ENCODE results near the gene ANO2.
"Not testable (repeated sequence)": the region's sequence is repeated elsewhere in the genome, so short reads cannot be mapped to it uniquely, and the experiment has no call there.

ANO2 gene

DNA sequence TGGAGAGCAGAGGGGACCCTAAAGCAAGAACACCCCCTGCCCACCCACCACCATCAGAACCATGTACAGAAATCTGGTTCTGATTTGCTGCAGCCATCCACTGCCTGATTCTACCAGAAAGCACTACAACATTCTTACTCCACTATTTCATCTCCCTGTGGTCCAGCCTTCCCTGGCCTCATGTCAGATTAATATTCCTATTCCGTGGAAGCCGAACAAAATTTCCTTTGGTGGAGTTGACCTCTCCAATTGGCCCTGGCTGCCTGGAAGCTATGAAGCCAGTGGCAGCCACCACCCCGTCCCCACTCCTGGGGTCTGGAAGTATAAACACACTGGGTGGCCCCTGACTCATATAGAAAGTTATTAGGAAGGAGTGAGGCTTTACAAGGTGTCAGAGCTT lies 60.2 kb downstream of the ANO2 start:
- DNase-seq, result no peak

DNA sequence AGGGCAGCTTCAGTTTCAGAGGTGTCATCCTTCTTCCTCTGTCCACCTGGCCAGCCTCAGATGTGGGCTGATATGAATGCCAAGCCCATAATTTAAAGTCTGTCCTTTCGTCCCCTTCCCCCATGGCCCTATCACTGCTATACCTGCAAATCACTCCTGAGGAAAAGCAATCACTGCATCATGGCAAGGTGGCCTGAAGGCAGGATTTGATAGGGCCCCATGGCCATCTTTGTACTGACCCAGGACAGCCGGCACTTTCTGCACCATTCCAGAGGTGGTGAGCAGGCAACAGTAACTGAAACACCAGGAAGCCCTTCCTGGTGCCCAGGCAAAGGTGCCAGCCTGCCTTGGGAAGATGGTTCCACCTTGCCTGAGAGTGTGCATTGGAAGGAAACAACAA lies 60.8 kb downstream of the ANO2 start:
- DNase-seq, result no peak

DNA sequence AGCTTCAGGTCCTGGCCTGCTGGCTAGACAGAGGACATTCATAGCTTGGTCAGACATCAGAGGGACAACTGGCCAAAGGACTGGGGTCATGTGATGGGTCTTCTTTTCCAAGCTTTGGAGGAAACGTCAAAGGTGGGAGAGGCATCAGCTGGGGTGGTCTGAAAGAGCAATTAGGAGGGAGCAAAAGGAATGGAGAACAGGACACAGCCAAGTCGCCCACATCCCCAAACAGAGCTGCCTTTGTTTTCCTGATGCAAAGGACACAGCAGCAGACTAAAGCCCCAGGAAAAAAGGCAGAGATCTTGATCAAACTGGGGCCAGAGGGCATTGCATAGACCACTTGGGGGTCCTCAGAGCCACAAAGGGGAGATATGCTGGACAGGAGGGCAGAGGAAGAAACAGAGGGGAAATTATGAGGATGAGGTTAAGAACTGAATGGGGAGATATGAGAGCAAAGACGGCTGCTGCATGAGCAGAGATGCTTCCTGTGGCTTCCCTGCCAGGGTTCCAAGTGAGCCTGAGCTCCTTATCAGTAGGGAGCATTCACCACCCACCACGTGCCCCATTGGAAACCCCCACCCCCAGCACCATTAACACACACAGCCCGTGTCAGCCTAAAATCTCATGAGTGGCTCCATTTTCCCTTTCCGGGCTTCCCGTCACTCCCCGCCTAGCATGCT lies 62.4 kb downstream of the ANO2 start:
- DNase-seq, result no peak

DNA sequence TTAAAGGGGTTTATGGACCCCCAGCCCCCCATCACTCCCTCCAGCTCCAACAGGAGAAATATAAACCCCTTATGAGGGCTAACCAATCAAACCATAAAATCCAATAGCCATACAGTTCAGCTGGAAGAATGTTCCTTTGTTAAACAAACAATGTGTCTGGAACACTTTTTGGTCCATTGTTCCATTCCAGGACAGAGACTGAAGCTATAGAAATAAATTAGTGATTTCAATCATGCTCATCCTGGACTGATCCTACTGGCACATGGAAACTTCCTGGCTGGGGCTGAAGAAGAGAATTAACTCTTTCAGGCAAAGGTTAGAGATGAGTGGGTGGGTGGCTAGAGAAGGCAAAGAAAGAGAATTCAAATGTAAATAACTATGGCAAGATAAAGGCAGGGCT lies 63.4 kb downstream of the ANO2 start:
- no peak for DNase-seq

DNA sequence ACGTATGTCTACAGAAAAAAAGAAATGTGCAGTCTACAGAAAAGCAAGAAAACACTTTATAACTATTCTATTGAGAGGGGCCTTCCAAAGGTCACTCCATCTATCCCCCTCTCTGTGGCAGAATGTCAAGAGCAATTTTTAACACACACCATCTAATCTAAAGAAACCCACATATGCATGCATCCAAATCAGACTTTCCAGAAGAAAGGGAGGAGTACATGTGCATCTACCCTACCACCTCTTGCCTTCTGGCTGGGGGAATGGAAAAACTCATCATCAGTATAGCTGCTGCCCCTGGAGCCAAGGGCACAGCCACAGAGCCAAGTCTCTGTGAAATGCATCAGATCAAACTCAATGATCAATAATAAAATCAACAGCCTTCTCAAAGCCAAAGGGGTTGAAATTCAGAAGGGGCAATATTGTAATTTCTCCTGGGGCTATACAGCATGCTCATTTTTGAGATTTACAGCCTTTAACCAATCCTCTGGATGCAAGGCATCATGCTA lies 63.9 kb downstream of the ANO2 start:
- no peak for DNase-seq

DNA sequence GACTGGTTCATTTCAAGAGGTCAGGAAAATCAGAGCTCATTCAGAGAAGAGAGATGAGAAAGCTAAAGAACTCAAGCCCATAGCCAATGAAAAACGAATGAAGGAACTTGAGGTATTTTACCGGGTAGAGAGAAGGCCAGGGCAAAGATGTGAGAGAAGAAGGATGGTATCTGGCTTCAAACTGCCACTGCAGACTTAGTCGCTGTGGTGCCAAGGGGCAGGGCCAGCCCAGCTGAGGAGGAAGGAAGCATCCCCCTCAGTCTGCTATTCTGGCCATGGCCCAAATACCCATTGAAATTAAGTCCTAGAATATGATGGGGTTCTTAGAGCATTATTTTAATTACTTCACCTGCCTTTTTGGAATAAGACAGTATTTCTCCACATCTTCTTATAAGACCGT lies 69.2 kb downstream of the ANO2 start:
- DNase-seq, result no peak

GRCh38 chr12:5874514-5874913 lies 70.5 kb downstream of the ANO2 start:
- no peak for DNase-seq

DNA sequence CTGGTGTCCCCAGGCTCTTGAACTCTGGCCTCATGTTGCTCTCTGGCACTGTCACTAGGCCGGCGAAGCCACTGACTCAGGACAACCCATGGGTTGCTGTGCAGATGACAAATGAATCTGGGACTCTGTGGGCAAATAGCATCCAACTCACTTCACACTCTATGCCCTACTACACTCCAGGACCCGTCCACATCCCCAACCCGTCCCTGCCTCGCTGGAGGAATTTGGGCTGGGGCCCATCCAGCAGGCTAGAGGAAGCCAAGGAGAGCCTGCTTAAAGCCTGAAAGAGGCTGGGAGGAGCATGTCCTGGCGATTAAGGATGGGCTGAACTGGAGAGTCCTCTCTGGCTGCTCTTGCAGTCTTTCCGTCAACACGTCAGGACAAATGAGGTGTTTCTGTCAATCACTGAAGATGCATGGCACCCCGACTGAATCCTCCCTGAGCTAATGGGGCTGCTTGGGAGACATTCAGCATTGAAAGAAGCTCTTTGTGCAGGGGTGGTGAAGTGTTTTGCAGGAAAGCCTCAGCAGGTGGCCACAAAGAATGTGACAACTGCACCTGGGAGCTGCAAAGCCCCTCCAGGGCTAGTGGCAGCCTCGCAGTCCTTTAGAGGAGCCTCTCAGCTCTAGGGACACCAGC lies 71.7 kb downstream of the ANO2 start:
- DNase-seq, result no peak

- DNase-seq, result no peak
Observed at GRCh38 chr12:5872745-5873144, 72.3 kb downstream of the ANO2 start.

DNA sequence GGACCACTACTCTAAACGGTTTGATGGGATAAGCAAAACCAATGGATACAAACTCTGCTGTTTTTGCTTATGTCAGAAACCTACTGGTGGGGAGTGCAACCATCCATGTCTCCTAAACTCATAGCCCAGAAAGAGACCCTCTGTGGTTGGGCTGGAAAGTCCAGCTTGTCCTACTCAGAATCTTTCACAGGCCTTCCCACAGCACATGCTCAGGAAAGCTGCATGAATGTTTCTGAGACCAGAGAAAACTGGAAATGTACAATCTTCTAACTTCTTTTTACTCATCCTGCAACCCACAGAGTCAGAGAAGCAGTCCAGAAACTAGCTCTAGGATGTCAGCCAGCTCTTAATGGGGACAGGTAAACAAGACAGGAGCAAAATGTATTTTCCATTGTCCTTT lies 73.3 kb downstream of the ANO2 start:
- no peak for DNase-seq

DNA sequence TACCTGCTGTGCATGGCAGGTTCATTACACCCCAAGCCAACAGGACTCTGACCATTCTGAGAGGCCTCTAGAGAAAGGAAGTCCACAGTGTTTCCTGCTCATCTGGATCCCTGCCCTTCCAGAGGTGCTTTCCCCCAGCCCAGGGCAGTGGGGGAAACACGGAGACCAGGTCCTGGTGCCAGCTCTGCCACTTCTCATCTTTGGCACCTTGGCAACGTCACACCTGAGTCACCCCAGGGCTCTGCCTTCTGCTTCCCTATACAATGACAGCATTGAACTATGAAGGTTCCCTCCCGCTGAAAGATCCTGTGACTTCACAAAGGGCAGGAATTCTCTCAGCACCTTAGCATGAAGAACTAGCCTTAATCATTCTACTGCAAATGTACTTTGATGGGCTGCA lies 74.9 kb downstream of the ANO2 start:
- DNase-seq, result no peak

- no peak for DNase-seq
Observed at GRCh38 chr12:5868625-5869295, 76.3 kb downstream of the ANO2 start.

DNA sequence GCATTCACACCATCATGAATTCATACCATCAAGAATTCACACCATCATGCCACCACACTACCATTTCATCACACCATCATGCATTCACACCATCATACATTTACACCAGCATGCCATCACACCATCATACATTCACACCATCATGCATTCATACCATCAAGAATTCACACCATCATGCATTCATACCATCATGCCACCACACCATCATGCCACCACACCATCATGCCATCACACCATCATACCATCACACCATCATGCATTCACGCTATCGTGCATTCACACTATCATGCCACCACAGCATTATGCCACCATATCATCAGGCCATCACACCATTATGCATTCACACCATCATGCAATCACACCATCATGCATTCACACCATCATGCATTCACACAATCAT lies 79.7 kb downstream of the ANO2 start:
- DNase-seq, result no peak

- DNase-seq, result no peak
Observed at GRCh38 chr12:5864972-5865371, 80.1 kb downstream of the ANO2 start.

DNA sequence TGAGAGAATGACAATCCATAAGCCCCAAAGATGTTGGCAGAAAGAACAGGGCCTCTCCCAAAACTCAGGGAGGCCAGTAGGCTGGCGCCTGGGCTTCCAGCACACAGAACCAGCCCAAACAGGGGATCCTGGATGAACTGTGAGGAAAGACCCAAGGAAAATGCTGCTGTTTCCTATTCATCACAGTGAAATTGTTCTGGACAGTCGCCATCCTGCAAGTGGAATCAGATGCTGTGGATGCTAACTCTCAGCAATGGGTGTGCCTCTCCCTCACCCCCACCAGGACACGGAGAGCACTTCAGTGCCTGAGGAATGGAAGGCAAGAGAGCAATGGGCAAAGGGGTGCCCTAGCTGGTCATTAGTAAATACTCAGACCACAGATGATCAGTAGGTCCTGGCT lies 80.8 kb downstream of the ANO2 start:
- no peak for DNase-seq

DNA sequence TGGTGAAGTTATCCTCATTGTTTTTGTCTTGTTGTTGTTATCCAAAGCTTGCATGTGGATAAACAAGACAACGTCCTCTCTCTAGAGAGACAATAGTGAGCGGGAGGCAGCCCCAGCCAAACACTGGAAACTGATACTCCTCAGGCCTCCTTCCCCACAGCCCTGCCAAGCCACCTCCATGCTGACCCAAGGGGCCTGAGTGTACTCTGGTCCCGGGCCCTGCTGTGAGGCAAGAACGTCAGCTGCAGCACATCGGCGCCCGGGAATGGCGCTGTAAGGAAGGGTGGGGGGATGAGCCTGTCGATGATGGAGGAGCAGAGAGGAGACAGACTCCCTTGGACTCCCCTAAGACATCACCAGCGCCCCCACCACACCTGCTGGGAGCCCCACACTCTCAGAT lies 83.6 kb downstream of the ANO2 start:
- no peak for DNase-seq

DNA sequence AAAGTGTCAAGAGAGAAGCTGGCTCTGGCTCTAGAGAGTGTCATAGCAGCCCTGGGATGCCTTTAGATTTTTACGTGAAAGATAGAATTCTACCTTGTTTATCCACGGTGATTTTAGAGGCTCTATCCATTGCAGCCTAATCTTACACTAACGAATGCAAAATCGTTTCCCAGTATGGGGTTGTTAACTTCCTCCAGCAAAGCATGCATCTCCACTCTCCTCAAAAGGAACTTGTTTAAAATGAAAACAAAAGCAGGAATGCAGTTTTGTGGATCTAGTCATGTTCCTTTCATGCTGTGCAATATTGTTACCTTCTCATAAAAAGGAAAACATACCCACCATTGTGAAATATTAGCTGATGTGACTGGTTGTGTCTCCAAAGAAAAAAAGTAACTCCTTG lies 88.4 kb downstream of the ANO2 start:
- no peak for DNase-seq

DNA sequence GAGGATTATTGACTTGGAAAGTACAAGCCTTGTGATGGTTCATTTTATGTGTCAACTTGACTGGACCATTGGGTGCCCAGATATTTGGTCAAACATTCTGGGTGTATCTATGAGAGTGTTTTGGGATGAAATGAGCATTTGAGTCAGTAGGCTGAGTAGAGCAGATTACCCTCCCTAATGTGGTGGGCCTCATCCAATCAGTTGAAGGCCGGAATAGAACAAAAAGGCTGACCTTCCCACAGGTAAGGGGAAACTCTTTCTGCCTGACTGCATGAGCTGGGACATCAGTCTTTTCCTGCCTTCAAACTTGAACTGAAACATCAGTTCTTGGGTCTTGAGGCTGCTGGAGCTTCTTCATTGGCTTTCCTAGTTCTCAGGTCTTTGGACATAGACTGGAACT lies 98.1 kb downstream of the ANO2 start:
- no peak for DNase-seq

GRCh38 chr12:5840944-5841343 lies 104.1 kb downstream of the ANO2 start:
- no peak for DNase-seq

GRCh38 chr12:5830111-5830510 lies 114.9 kb downstream of the ANO2 start:
- no peak for DNase-seq

DNA sequence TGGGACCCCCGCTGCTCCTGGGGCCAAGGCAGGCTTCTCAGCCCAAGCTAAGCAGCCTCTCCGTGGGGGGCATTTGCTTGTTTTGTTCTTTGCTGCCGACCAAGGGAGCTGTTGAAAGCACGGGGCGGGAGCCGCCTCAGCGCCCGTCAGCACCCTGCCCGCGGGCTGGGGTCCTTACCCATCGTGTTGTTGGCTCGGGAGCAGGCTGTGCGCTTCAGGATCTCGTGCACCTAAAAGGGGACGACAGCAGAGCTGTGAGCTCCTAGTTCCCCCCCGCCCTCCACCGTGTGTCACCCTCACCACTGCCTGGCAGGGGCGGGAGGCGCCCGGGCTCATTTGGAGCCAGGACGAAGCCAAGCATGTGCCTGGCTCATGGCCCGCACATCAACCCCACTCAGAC lies 117.5 kb downstream of the ANO2 start:
- no peak for DNase-seq

DNA sequence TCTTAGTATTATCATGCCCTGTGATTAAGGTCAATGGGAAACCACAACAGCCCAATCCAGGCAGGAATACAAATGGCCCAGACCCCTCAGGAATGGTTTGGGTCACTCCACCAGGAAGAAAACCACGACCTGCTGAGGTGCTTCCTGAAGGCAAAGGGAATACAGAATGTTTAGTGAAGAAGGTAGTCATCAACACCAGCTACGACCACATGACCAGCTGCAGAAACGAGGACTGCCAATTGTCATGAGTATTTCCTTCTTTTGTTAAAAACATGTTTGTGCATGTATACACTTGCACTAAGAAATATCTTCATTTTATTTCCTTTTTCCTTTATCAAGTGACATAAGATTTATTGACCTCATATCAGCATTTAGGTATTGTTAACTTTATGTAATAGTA lies 119.3 kb downstream of the ANO2 start:
- DNase-seq, result not testable (repeated sequence)

GRCh38 chr12:5818877-5819276 lies 126.2 kb downstream of the ANO2 start:
- DNase-seq, result not testable (repeated sequence)

DNA sequence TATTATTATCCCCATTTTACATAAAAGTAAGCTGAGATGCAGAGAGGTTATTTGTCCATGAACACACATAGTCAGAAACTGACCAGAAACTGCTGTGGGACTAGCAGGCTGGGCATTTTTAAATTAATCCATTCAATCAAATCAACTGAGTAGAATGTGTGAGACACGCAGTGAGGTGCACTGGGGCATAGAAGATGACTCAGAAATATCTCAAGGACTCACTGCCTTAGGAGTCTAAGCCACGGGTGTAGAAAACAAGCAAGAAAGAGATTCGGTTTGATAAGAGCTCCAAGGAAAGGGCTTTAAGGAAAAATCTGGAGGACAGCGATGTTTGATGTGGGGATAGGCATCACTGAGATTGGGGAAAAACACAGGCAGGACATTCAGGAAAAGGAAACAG lies 127.8 kb downstream of the ANO2 start:
- no peak for DNase-seq
